Mesenteric fat pad (tissue), 1 donor: ENCODE data around the gene AKR1B15. TPM values are rescaled to one million over a fixed set of nuclear protein-coding genes. Genes with fewer than 3 reads are reported as not detected.
"Not testable (repeated sequence)": the region's sequence is repeated elsewhere in the genome, so short reads cannot be mapped to it uniquely, and the experiment has no call there.

ENCODE experiments used
- DNase-seq: peaks from one replicate; pipeline ENCODE4 v3.0.0-alpha.2; 2020; ENCODE audit warnings: low spot score
- total RNA-seq: library from RNA; stranded (reverse); fragmentation: NEBNext Ultra II Directional; extraction: Animal tissue kit (Norgen Biotek cat#: 25700); gene quantifications from one replicate; pipeline ENCODE4 v1.2.1, GENCODE V29; 2021
- donor health status: DM: yes; HTN: yes; CAD: no.

Gene AKR1B15
- total RNA-seq, 1 donor from 2014 or later, result 2.3 TPM

- not testable (repeated sequence) for DNase-seq
Observed at GRCh38 chr7:134561616-134562015, 12.7 kb downstream of the AKR1B15 start.

- DNase-seq, result no peak
Observed at GRCh38 chr7:134562136-134562535, 13.2 kb downstream of the AKR1B15 start.

- not testable (repeated sequence) for DNase-seq
Observed at GRCh38 chr7:134563398-134563749, 14.5 kb downstream of the AKR1B15 start.

- DNase-seq, result no peak
Observed at GRCh38 chr7:134565643-134566136, 16.8 kb downstream of the AKR1B15 start.

GRCh38 chr7:134567368-134567767 lies 18.5 kb downstream of the AKR1B15 start:
- DNase-seq, result no peak

- not testable (repeated sequence) for DNase-seq
Observed at GRCh38 chr7:134569962-134570361, 21.1 kb downstream of the AKR1B15 start.

- no peak for DNase-seq
Observed at GRCh38 chr7:134571101-134571500, 22.2 kb downstream of the AKR1B15 start.

- DNase-seq, result no peak
Observed at GRCh38 chr7:134571746-134572461, 23.0 kb downstream of the AKR1B15 start.

GRCh38 chr7:134574322-134574721 lies 25.4 kb downstream of the AKR1B15 start:
- no peak for DNase-seq

- no peak for DNase-seq
Observed at GRCh38 chr7:134584290-134584689, 35.4 kb downstream of the AKR1B15 start.

GRCh38 chr7:134585897-134586296 lies 37.0 kb downstream of the AKR1B15 start:
- no peak for DNase-seq

- no peak for DNase-seq
Observed at GRCh38 chr7:134587750-134588149, 38.8 kb downstream of the AKR1B15 start.

- DNase-seq, result no peak
Observed at GRCh38 chr7:134589491-134589941, 40.6 kb downstream of the AKR1B15 start.

- no peak for DNase-seq
Observed at GRCh38 chr7:134593530-134594392, 44.9 kb downstream of the AKR1B15 start.

- no peak for DNase-seq
Observed at GRCh38 chr7:134594877-134595276, 46.0 kb downstream of the AKR1B15 start.

- no peak for DNase-seq
Observed at GRCh38 chr7:134599371-134599770, 50.5 kb downstream of the AKR1B15 start.

GRCh38 chr7:134601459-134601858 lies 52.5 kb downstream of the AKR1B15 start:
- no peak for DNase-seq

- no peak for DNase-seq
Observed at GRCh38 chr7:134602881-134603451, 54.1 kb downstream of the AKR1B15 start.

- DNase-seq, result no peak
Observed at GRCh38 chr7:134605978-134606923, 57.3 kb downstream of the AKR1B15 start.

GRCh38 chr7:134611611-134612151 lies 62.8 kb downstream of the AKR1B15 start:
- no peak for DNase-seq
